Activated T-helper 2 cell treated with anti-CD3 and anti-CD28 coated beads, Interferon-gamma antibody, Interleukin-2, Interleukin-4, amounts not matched to agents 10 μg/mL and 5 μg/mL and 100 μg/mL, durations not matched to agents 14 hours and 24 hours and 36 hours (primary cell): Measurements from ENCODE around the gene GALNTL6. TPM values are rescaled to one million over a fixed set of nuclear protein-coding genes. Genes with fewer than 3 reads are reported as not detected.
"Not testable (repeated sequence)": the region's sequence is repeated elsewhere in the genome, so short reads cannot be mapped to it uniquely, and the experiment has no call there.

Experiments
- DNase-seq: peaks from one replicate; pipeline ENCODE4 v3.0.0; 2021; ENCODE audit warnings: low spot score
- H3K27ac Mint-ChIP-seq: one replicate; pipeline ENCODE4 v1.8.0; 2021; ENCODE audit warnings: mixed read lengths
- H3K27me3 Mint-ChIP-seq: one replicate; pipeline ENCODE4 v1.8.0; 2021; ENCODE audit warnings: low read depth, mixed read lengths
- H3K36me3 Mint-ChIP-seq: one replicate; pipeline ENCODE4 v1.8.0; 2021; ENCODE audit warnings: low read depth, mixed read lengths
- H3K4me1 Mint-ChIP-seq: one replicate; pipeline ENCODE4 v1.8.0; 2021; ENCODE audit warnings: low read depth, mixed read lengths
- H3K4me3 Mint-ChIP-seq: one replicate; pipeline ENCODE4 v1.8.0; 2021; ENCODE audit warnings: low read depth, mild to moderate bottlenecking, moderate library complexity, mixed read lengths
- H3K9me3 Mint-ChIP-seq: one replicate; pipeline ENCODE4 v1.8.0; 2021; ENCODE audit warnings: mixed read lengths
- intact Hi-C: fragments of 100-400 bp; cut with micrococcal nuclease; formaldehyde crosslinking; loops from one replicate; pipeline ENCODE4 v1.15.1; 2023
- total RNA-seq: library from RNA; stranded (reverse); gene quantifications from 2 replicates; pipeline ENCODE4 v1.2.3, GENCODE V29; 2022

GALNTL6 gene
- total RNA-seq, 1 donor from 2014 or later: not detected

- Mint-ChIP-seq H3K4me3 (no peak overlapping the region), H3K9me3 (no peaks in the 10 kb centered on the region), H3K27ac (no peak overlapping the region), H3K4me1 (no peaks in the 10 kb centered on the region), H3K27me3 (no peaks in the 10 kb centered on the region), H3K36me3 (no peaks in the 10 kb centered on the region)
- intact Hi-C loops: no loop called here
- DNase-seq: no peak
Measured at GRCh38 chr4:172945611-172946010, 1132.4 kb downstream of the GALNTL6 start.

GRCh38 chr4:172946503-172946902 is 1133.3 kb downstream of the GALNTL6 start:
- Mint-ChIP-seq H3K36me3 (no peaks in the 10 kb centered on the region), H3K27me3 (no peaks in the 10 kb centered on the region), H3K4me3 (no peak overlapping the region), H3K9me3 (no peaks in the 10 kb centered on the region), H3K27ac (no peak overlapping the region), H3K4me1 (no peaks in the 10 kb centered on the region)
- intact Hi-C loops: no loop called here
- no peak for DNase-seq

GRCh38 chr4:172947594-172947993 is 1134.4 kb downstream of the GALNTL6 start:
- H3K4me3 Mint-ChIP-seq: no peak overlapping the region
- H3K27ac Mint-ChIP-seq: no peak overlapping the region
- no peak for DNase-seq
- H3K9me3 Mint-ChIP-seq: no peaks in the 10 kb centered on the region
- no peaks in the 10 kb centered on the region for H3K36me3 Mint-ChIP-seq
- intact Hi-C loops: no loop called here
- no peaks in the 10 kb centered on the region for H3K4me1 Mint-ChIP-seq
- H3K27me3 Mint-ChIP-seq: no peaks in the 10 kb centered on the region

GRCh38 chr4:172950990-172951389 is 1137.8 kb downstream of the GALNTL6 start:
- H3K4me1 Mint-ChIP-seq: no peaks in the 10 kb centered on the region

GRCh38 chr4:172951679-172952451 is 1138.7 kb downstream of the GALNTL6 start:
- H3K9me3 Mint-ChIP-seq: no peaks in the 10 kb centered on the region
- intact Hi-C loops: no loop called here
- no peak overlapping the region for H3K27ac Mint-ChIP-seq
- no peaks in the 10 kb centered on the region for H3K36me3 Mint-ChIP-seq
- DNase-seq: no peak
- no peak overlapping the region for H3K4me3 Mint-ChIP-seq
- no peaks in the 10 kb centered on the region for H3K4me1 Mint-ChIP-seq
- H3K27me3 Mint-ChIP-seq: no peaks in the 10 kb centered on the region

More at GRCh38 chr4:172950990-172951389, 1137.8 kb downstream of the GALNTL6 start:
- no peak for DNase-seq
- Mint-ChIP-seq H3K9me3 (no peaks in the 10 kb centered on the region), H3K36me3 (no peaks in the 10 kb centered on the region), H3K27ac (no peak overlapping the region), H3K27me3 (no peaks in the 10 kb centered on the region), H3K4me3 (no peak overlapping the region)
- intact Hi-C loops: no loop called here

GRCh38 chr4:172953896-172954568 is 1140.8 kb downstream of the GALNTL6 start:
- H3K27me3 Mint-ChIP-seq: no peaks in the 10 kb centered on the region
- no peaks in the 10 kb centered on the region for H3K36me3 Mint-ChIP-seq
- H3K4me1 Mint-ChIP-seq: no peaks in the 10 kb centered on the region
- H3K27ac Mint-ChIP-seq: no peak overlapping the region
- no peak for DNase-seq
- intact Hi-C loops: no loop called here
- H3K9me3 Mint-ChIP-seq: no peaks in the 10 kb centered on the region
- no peak overlapping the region for H3K4me3 Mint-ChIP-seq

- H3K4me3 Mint-ChIP-seq, H3K27ac Mint-ChIP-seq, intact Hi-C loops, H3K36me3 Mint-ChIP-seq, H3K27me3 Mint-ChIP-seq, H3K9me3 Mint-ChIP-seq, H3K4me1 Mint-ChIP-seq, DNase-seq: not testable (repeated sequence)
Measured at GRCh38 chr4:172956340-172956739, 1143.1 kb downstream of the GALNTL6 start.

GRCh38 chr4:172957216-172957615 is 1144.0 kb downstream of the GALNTL6 start:
- Mint-ChIP-seq H3K27ac (no peak overlapping the region), H3K4me3 (no peak overlapping the region), H3K36me3 (no peaks in the 10 kb centered on the region), H3K4me1 (no peaks in the 10 kb centered on the region), H3K27me3 (no peaks in the 10 kb centered on the region), H3K9me3 (no peaks in the 10 kb centered on the region)
- intact Hi-C loops: no loop called here
- no peak for DNase-seq

GRCh38 chr4:172962564-172963353 is 1149.6 kb downstream of the GALNTL6 start:
- Mint-ChIP-seq H3K4me3 (no peak overlapping the region), H3K9me3 (no peaks in the 10 kb centered on the region), H3K27ac (no peak overlapping the region), H3K36me3 (no peaks in the 10 kb centered on the region), H3K4me1 (no peaks in the 10 kb centered on the region), H3K27me3 (no peaks in the 10 kb centered on the region)
- DNase-seq: no peak
- intact Hi-C loops: no loop called here

GRCh38 chr4:172963498-172964294 is 1150.5 kb downstream of the GALNTL6 start:
- intact Hi-C loops: no loop called here
- Mint-ChIP-seq H3K9me3 (no peaks in the 10 kb centered on the region), H3K27me3 (no peaks in the 10 kb centered on the region), H3K4me3 (no peak overlapping the region), H3K4me1 (no peaks in the 10 kb centered on the region), H3K36me3 (no peaks in the 10 kb centered on the region), H3K27ac (no peak overlapping the region)
- no peak for DNase-seq

- H3K27me3 Mint-ChIP-seq, H3K9me3 Mint-ChIP-seq, H3K36me3 Mint-ChIP-seq: not testable (repeated sequence)
Measured at GRCh38 chr4:172970189-172970588, 1157.0 kb downstream of the GALNTL6 start.

GRCh38 chr4:172974586-172974985 is 1161.4 kb downstream of the GALNTL6 start:
- H3K9me3 Mint-ChIP-seq: peaks cover 5% of the 10 kb centered on the region
- no peaks in the 10 kb centered on the region for H3K36me3 Mint-ChIP-seq
- H3K27me3 Mint-ChIP-seq: no peaks in the 10 kb centered on the region
- H3K4me1 Mint-ChIP-seq: no peaks in the 10 kb centered on the region
- no peak overlapping the region for H3K27ac Mint-ChIP-seq
- H3K4me3 Mint-ChIP-seq: no peak overlapping the region
- no peak for DNase-seq
- intact Hi-C loops: no loop called here

More at GRCh38 chr4:172970189-172970588, 1157.0 kb downstream of the GALNTL6 start:
- H3K27ac Mint-ChIP-seq, H3K4me1 Mint-ChIP-seq, intact Hi-C loops, DNase-seq, H3K4me3 Mint-ChIP-seq: not testable (repeated sequence)
